ENCODE results near the gene PLB1.

DNA sequence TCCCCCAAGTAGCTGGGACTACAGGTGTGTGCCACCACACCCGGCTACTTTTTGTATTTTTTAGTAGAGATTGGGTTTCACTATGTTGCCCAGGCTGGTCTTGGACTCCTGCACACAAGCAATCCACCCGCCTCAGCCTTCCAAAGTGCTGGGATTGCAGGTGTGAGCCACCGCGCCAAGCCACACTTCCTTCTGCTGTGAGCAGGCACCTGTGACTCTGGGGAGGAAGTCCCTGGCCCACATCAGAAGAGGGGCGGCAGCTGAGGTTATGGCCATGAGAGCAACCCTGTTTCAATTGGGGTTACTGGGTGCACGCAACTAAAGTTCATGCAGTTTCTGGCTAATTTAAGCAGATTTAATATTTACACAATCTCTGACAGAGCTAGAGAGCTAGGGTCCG is 91.0 kb downstream of the PLB1 start:
- TF ChIP-seq CTCF (conservative IDR thresholded peaks at IDR 0.05; ENCODE audit: low read depth in 2 of 2) (no peak), EZH2 (IDR thresholded peaks at IDR 0.05; ENCODE audit: low read depth, unreplicated experiment) (no peak), EZH2phosphoT487 (IDR thresholded peaks at IDR 0.05; ENCODE audit: unreplicated experiment) (no peak), POLR2AphosphoS5 (IDR thresholded peaks at IDR 0.05; ENCODE audit: low read depth) (no peak), ZNF331 (CRISPR knock-in tag; IDR thresholded peaks at IDR 0.05; ENCODE audit: low read depth) (no peak), STAT1 (IDR thresholded peaks at IDR 0.05; ENCODE audit: unreplicated experiment) (no peak), JUNB (IDR thresholded peaks at IDR 0.05; ENCODE audit: unreplicated experiment) (no peak), ZNF114 (CRISPR knock-in tag; IDR thresholded peaks at IDR 0.05) (no peak)
- TF ChIP-seq, protein P1, sequence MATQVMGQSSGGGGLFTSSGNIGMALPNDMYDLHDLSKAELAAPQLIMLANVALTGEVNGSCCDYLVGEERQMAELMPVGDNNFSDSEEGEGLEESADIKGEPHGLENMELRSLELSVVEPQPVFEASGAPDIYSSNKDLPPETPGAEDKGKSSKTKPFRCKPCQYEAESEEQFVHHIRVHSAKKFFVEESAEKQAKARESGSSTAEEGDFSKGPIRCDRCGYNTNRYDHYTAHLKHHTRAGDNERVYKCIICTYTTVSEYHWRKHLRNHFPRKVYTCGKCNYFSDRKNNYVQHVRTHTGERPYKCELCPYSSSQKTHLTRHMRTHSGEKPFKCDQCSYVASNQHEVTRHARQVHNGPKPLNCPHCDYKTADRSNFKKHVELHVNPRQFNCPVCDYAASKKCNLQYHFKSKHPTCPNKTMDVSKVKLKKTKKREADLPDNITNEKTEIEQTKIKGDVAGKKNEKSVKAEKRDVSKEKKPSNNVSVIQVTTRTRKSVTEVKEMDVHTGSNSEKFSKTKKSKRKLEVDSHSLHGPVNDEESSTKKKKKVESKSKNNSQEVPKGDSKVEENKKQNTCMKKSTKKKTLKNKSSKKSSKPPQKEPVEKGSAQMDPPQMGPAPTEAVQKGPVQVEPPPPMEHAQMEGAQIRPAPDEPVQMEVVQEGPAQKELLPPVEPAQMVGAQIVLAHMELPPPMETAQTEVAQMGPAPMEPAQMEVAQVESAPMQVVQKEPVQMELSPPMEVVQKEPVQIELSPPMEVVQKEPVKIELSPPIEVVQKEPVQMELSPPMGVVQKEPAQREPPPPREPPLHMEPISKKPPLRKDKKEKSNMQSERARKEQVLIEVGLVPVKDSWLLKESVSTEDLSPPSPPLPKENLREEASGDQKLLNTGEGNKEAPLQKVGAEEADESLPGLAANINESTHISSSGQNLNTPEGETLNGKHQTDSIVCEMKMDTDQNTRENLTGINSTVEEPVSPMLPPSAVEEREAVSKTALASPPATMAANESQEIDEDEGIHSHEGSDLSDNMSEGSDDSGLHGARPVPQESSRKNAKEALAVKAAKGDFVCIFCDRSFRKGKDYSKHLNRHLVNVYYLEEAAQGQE (IDR thresholded peaks at IDR 0.05; ENCODE audit: unreplicated experiment) = no peak
- TF ChIP-seq, protein P2, sequence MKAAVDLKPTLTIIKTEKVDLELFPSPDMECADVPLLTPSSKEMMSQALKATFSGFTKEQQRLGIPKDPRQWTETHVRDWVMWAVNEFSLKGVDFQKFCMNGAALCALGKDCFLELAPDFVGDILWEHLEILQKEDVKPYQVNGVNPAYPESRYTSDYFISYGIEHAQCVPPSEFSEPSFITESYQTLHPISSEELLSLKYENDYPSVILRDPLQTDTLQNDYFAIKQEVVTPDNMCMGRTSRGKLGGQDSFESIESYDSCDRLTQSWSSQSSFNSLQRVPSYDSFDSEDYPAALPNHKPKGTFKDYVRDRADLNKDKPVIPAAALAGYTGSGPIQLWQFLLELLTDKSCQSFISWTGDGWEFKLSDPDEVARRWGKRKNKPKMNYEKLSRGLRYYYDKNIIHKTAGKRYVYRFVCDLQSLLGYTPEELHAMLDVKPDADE (IDR thresholded peaks at IDR 0.05) = no peak
